Measurements from ENCODE around the gene MRPS35. TPM values are rescaled to one million over a fixed set of nuclear protein-coding genes. Genes with fewer than 3 reads are reported as not detected.

The MRPS35 gene
- total RNA-seq, 1 experiment from 2014 or later, result 64.6 TPM

Other genes starting within 250 kb of the MRPS35 start
- 102 and 121 TPM in 2 replicates for gene PPFIBP1, start 186.6 kb upstream of the MRPS35 start, total RNA-seq (2014; rRNA removed)
- gene REP15, start 14.4 kb upstream of the MRPS35 start, total RNA-seq (2014; rRNA removed), result 1.6 and 3.4 TPM in 2 replicates
- gene KLHL42, start 69.4 kb downstream of the MRPS35 start, total RNA-seq (2014; rRNA removed), result 19.8 and 21.5 TPM in 2 replicates
- not detected in 2 replicates for gene MANSC4, start 69.4 kb downstream of the MRPS35 start, total RNA-seq (2014; rRNA removed)

Measured in LHCN-M2 (cell line).